Activated T-helper 17 cell treated with anti-CD3 and anti-CD28 coated beads, Interleukin-2, amount 50 U/mL, for 72 hours (primary cell): ENCODE measurements around the gene PP2D1. TPM values are rescaled to one million over a fixed set of nuclear protein-coding genes. Genes with fewer than 3 reads are reported as not detected.

Experiments used
- ATAC-seq: fragments of 150-1000 bp; cut with Tn5 transposase; replicated peaks from 2 replicates; pipeline ENCODE4 v1.10.0; 2021; ENCODE audit warnings: mild to moderate bottlenecking, moderate library complexity
- H3K27ac Mint-ChIP-seq: one replicate; pipeline ENCODE4 v1.8.0; 2022; ENCODE audit warnings: mixed read lengths
- H3K27me3 Mint-ChIP-seq: one replicate; pipeline ENCODE4 v1.8.0; 2022; ENCODE audit warnings: mixed read lengths
- H3K36me3 Mint-ChIP-seq: one replicate; pipeline ENCODE4 v1.8.0; 2022; ENCODE audit warnings: low read depth, mild to moderate bottlenecking, mixed read lengths
- H3K4me1 Mint-ChIP-seq: one replicate; pipeline ENCODE4 v1.8.0; 2022; ENCODE audit warnings: mixed read lengths
- H3K4me3 Mint-ChIP-seq: one replicate; pipeline ENCODE4 v1.8.0; 2022; ENCODE audit warnings: mild to moderate bottlenecking, mixed read lengths
- H3K9me3 Mint-ChIP-seq: one replicate; pipeline ENCODE4 v1.8.0; 2022; ENCODE audit warnings: mixed read lengths
- total RNA-seq, 2 donors: library from RNA; stranded (reverse); gene quantifications; one replicate each; pipeline ENCODE4 v1.2.3, GENCODE V29; 2022

Gene PP2D1, protein sequence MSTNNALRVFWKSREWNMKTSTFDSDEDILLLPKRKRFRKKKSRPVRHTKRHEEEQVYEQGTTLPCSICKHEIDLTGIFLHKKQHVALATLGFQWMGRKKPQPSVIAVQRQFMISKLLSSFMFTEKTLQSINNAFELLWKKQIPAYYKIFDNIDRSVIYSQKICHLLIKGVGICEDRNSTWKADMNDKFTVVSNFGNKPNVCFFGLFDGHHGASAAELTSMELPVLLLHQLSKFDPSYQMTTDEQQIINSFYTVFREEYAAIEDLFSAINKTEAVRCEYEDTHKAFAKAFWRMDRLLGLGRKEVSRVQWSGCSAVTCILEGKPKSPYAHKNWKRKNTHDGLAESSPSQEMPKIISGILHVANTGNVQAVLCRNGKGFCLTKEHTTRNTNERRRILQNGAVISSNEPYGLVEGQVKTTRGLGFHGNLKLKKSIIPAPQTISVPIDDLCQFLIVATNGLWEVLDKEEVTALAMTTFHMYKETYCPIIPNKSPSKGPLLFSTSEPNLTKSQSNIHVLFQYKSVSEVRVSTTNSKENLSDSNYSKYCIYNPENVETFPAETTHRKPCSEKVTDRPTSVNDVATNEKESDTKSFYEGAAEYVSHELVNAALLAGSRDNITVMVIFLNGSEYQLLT
- not detected for total RNA-seq

DNA sequence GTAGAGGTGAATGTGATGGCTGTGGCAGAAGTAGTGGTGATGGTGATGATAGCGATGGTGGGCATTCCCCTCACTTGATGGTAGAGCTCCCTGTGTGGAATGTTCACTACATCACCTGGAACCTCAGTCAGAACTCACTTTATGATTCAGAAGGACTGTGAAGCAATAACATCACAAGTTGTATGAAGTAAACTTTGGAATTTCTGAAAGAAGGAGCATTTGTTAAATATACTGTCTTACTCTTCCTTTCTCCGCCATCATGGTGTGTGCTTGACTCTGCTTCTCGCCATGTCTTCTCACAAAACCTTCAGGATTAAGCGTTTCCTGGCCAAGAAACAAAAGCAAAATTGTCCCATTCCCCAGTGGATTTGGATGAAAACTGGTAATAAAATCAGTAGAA is at the start of gene PP2D1:
Gene PP2D1 (minus strand): TSS at position 101 of the 400 bp plus-strand sequence. CDS start 192 bp downstream, outside the sequence.
- Mint-ChIP-seq H3K9me3 (no peaks in the 10 kb centered on the region), H3K4me1 (peaks cover 4% of the 10 kb centered on the region), H3K27me3 (no peaks in the 10 kb centered on the region), H3K4me3 (no peak within 1 kb of the TSS), H3K27ac (no peak within 1 kb of the TSS), H3K36me3 (no peaks in the 10 kb centered on the region)
- ATAC-seq = no peak

DNA sequence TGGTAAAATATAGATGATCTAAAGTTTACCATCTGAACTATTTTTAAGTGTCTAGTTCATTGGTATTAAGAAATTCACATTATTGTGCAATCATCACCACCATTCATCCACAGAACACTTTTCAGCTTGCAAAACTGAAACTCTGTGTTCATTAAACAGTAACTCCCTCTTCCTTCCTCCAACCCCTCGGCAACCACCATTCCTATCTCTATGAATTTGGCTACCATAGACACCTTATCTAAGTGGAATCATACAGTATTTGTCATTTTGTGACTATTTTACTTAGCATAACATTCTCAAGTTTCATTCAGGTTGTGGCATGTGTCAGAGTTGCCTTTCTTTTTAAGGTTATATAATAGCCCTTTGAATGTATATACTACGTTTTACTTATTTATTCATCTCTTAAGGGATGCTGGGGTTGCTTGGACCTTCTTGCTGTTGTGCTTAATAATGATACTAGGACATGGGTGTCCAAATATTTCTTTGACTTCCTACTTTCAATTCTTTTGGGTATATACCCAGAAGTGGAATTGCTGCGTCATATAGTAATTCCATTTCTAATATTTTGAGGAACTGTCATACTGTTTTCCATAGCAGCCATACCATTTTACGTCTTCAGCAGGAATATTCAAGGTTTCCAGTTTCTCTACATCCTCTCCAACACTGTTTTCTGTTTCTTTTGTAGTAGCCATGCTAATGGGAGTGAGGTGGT is 49.1 kb upstream of the PP2D1 start:
- Mint-ChIP-seq H3K27ac (peak overlapping the region; percentile 87), H3K36me3 (peaks cover 24% of the 10 kb centered on the region), H3K4me1 (peaks cover 39% of the 10 kb centered on the region), H3K9me3 (no peaks in the 10 kb centered on the region), H3K27me3 (no peaks in the 10 kb centered on the region), H3K4me3 (peak overlapping the region; percentile 77)
- ATAC-seq = peak; percentile 69

DNA sequence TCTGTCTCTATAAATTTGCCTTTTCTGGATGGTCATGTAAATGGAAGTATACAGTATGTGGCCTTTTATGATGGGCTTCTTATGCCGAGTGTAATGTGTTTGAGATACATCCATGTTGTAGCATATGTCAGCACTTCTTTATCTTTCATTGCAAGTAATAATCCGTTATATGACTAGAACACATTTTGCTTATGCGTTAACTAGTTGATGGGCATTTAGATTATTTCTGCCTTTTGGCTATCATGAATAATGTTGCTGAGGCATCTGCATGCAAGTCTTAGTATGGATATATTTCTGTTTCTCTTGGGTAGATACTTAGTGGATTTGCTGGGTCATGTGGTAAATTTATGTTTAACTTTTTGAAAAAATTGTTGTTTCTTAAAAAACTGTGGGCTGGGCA is 47.9 kb upstream of the PP2D1 start:
- Mint-ChIP-seq H3K4me3 (peak overlapping the region; percentile 77), H3K27ac (peak overlapping the region; percentile 62), H3K27me3 (no peaks in the 10 kb centered on the region), H3K4me1 (peaks cover 32% of the 10 kb centered on the region), H3K9me3 (no peaks in the 10 kb centered on the region), H3K36me3 (peaks cover 24% of the 10 kb centered on the region)
- no peak for ATAC-seq

DNA sequence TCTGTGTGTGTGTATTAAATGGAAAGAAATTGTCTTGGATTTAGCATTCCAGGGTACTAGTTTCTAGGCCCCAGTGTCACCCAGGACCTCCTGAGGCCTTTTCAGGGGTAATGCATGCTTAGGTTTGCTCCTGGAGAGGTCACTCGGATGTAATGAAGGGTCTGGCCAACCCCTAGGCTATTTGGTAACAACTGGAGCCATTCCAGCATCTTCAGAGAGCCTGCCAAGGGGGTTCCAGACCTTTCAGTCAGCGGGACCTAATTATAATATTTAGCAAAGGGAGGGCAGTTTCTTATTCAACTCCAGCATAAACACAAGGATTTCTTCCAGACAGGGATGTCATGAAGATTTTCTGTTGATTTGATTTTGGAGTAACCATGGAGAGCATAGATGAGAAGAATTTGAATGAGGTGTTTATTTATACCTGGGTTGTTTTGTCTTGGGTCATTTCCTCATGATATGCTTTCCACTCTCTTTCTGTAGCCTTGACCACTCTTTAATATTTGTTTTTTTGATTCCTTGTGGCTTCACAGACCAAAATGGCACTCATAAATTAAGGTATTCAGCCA is 45.6 kb upstream of the PP2D1 start:
- Mint-ChIP-seq H3K4me3 (no peak overlapping the region), H3K27ac (no peak overlapping the region), H3K36me3 (peaks cover 21% of the 10 kb centered on the region), H3K27me3 (no peaks in the 10 kb centered on the region), H3K4me1 (peaks cover 24% of the 10 kb centered on the region), H3K9me3 (no peaks in the 10 kb centered on the region)
- no peak for ATAC-seq

DNA sequence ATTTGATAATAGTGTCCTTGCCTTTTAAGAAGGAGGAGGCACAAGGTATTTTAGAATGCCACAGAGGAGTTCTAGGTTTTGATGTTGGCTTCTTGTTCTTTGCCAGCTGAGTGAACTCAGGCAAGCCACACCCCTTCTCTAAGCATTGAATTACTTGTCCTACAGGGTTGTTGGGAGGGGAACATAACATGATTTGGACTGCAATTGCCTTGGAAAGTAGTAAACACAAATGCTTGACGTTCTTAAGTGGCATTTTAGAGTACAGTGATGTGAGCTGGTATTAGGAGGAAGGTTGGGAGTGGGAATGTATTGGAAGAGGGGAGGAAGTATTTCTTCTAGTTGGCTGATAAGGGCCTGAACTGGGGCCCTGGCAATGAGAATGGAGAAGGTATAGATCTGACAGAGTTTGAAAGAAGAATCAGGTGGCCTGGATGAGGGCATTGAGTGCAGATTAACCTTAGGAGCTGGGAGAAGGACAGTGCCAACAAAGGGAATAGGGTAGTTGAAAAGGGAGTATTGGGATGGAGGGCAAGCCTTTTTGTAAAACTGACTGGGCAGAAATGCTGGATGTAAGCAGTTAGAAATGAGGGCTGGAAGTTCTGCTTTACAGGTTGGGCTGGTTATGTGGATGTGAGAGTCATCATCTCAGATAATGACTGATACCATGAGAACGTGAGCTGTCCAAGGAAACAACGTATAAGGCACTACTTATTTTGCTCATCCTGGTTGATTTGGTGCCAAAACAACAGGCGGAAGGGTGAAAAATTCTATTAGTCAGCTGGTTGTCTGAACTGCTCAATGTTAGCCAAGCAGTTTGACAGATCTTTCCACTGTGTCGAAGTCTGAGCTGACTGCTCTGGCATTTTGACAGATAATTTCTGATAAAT is 44.9 kb upstream of the PP2D1 start:
- H3K4me3 Mint-ChIP-seq = no peak overlapping the region
- peak; percentile 58 for ATAC-seq
- H3K4me1 Mint-ChIP-seq = peaks cover 27% of the 10 kb centered on the region
- no peaks in the 10 kb centered on the region for H3K27me3 Mint-ChIP-seq
- no peak overlapping the region for H3K27ac Mint-ChIP-seq
- H3K36me3 Mint-ChIP-seq = peaks cover 18% of the 10 kb centered on the region
- no peaks in the 10 kb centered on the region for H3K9me3 Mint-ChIP-seq

DNA sequence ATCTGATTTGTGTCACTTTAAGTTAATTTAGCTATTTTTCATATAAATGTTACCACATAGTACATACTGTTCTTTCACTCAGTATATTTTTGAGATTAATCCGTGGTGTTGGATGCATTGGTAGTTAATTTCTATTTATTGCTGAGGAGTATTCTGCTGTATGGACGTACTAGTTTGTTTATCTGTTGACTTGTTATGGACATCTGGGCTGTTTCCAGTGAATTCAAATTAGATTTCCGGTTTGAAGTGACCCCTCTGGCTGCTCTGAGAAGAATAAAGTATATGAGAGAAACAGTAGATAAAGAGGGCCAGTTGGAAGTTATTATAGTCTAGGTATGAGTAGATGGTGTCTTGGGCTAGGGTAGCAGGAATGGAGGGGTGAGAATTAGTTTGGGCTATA is 43.8 kb upstream of the PP2D1 start:
- peaks cover 13% of the 10 kb centered on the region for H3K36me3 Mint-ChIP-seq
- no peak overlapping the region for H3K4me3 Mint-ChIP-seq
- no peak for ATAC-seq
- H3K4me1 Mint-ChIP-seq = peaks cover 30% of the 10 kb centered on the region
- no peaks in the 10 kb centered on the region for H3K27me3 Mint-ChIP-seq
- no peak overlapping the region for H3K27ac Mint-ChIP-seq
- H3K9me3 Mint-ChIP-seq = no peaks in the 10 kb centered on the region

DNA sequence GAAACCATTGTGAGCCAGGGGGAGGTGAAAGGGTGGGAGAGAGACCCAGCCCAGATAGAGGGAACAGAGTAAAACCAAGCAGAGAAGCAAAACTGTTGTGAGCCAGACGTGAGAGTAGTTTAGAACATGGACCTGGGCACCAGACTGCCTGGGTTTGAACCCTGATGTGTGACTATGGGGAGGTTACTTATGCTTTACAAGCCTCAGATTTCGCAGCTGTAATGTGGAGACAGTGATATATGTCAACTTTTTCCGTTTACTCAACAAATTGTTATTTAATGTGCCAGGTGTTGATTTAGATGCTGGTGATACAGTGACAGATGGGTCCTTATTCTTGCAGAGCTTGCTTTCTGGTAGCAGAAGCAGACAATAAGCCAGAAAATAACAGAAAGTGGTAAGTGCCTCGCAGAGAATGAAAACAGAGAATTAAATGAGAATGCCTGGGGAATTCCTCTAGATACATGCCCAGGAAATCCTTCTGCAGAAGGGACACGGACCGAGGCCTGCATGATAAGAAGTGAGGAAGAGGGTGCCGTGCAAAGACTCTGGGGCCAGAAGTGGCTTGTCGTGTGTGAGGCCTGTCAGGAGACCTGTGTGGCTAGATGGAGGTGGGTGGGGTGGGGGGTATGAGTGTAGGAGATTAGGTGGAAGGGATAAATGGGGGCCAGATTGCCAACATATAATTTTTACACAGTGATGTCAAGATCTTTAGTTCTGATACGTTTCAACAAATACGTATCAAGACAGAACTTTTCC is 43.1 kb upstream of the PP2D1 start:
- Mint-ChIP-seq H3K4me1 (peaks cover 30% of the 10 kb centered on the region), H3K27ac (no peak overlapping the region), H3K4me3 (no peak overlapping the region), H3K36me3 (peaks cover 11% of the 10 kb centered on the region), H3K9me3 (no peaks in the 10 kb centered on the region), H3K27me3 (no peaks in the 10 kb centered on the region)
- peak; percentile 27 for ATAC-seq

DNA sequence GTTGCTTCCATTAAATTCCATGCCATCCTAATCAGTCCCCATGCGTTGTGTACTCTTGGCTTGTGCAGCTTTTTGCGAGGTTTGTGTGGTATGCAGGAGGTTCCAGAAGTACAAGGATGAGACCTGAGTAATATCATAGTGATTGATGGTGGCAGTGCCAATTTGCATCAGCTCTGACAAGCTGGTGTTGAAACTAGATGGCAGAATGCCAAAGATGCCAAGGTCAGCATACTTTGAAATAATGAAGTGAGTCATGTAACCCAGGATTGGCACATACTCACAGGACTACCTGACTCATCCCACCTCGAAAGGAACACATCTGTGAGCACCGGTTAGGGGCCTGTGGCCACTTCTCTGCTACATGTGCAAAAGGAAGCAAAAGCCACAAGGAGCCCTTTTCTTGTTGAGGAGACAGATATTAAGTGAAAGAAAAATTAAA is 42.5 kb upstream of the PP2D1 start:
- Mint-ChIP-seq H3K4me3 (no peak overlapping the region), H3K36me3 (peaks cover 11% of the 10 kb centered on the region), H3K27me3 (no peaks in the 10 kb centered on the region), H3K4me1 (peaks cover 29% of the 10 kb centered on the region), H3K9me3 (no peaks in the 10 kb centered on the region), H3K27ac (no peak overlapping the region)
- ATAC-seq = peak; percentile 84

DNA sequence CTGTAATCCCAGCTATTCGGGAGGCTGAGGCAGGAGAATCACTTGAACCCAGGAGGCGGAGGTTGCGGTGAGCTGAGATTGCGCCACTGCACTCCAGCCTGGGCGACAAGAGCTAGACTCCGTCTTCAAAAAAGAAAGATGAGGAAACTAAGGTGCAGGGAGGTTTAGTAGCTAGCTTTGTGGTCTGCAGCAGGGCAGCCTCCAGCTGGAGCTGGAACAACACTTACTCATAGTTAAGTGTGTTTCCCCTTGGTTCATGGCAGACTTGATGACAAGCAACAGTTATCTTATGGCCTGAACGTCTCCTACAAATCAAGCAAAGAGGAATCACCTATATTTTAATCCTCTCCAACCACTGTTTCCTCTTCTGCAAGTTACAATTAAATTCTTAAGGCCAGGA is 40.8 kb upstream of the PP2D1 start:
- no peaks in the 10 kb centered on the region for H3K9me3 Mint-ChIP-seq

DNA sequence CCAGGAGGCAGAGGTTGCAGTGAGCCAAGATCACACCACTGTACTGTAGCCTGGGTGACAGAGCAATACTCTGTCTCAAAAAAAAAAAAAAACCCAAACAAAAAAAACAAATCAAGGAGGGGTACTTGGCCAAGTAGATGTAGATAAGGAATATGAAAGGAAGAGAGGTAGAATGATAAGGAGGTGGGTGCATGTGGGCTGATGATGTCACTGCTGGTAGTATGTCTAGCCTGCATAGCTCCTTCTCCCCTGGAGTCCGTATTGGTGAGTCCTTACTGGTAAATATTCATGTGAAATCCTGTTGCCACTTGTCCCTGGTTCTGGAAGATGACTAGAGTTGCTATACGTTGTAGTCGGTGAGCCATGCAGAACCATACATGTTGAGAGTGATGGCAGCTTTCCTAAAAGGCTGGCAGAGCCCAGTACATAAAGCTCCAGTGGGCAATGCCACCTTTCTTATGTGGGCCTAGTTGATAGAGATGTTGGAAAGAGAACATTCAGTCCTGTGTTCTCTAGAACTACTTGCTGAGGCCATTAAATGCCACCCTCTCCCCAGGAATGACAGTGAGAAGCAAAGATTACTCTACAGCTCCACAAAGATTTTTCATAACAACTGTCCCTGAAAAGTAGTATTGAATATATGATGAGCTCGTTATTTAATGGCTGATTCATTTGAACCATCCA is 39.2 kb upstream of the PP2D1 start:
- peaks cover 31% of the 10 kb centered on the region for H3K36me3 Mint-ChIP-seq
- peak overlapping the region; percentile 90 for H3K27ac Mint-ChIP-seq
- H3K9me3 Mint-ChIP-seq = no peaks in the 10 kb centered on the region
- no peaks in the 10 kb centered on the region for H3K27me3 Mint-ChIP-seq
- ATAC-seq = no peak
- H3K4me1 Mint-ChIP-seq = peaks cover 47% of the 10 kb centered on the region
- peak overlapping the region; percentile 70 for H3K4me3 Mint-ChIP-seq

More for the DNA sequence above, 40.8 kb upstream of the PP2D1 start:
- peak; percentile 8 for ATAC-seq
- Mint-ChIP-seq H3K27ac (peak overlapping the region; percentile 90), H3K27me3 (no peaks in the 10 kb centered on the region), H3K4me1 (peaks cover 40% of the 10 kb centered on the region), H3K4me3 (peak overlapping the region; percentile 70), H3K36me3 (peaks cover 21% of the 10 kb centered on the region)

DNA sequence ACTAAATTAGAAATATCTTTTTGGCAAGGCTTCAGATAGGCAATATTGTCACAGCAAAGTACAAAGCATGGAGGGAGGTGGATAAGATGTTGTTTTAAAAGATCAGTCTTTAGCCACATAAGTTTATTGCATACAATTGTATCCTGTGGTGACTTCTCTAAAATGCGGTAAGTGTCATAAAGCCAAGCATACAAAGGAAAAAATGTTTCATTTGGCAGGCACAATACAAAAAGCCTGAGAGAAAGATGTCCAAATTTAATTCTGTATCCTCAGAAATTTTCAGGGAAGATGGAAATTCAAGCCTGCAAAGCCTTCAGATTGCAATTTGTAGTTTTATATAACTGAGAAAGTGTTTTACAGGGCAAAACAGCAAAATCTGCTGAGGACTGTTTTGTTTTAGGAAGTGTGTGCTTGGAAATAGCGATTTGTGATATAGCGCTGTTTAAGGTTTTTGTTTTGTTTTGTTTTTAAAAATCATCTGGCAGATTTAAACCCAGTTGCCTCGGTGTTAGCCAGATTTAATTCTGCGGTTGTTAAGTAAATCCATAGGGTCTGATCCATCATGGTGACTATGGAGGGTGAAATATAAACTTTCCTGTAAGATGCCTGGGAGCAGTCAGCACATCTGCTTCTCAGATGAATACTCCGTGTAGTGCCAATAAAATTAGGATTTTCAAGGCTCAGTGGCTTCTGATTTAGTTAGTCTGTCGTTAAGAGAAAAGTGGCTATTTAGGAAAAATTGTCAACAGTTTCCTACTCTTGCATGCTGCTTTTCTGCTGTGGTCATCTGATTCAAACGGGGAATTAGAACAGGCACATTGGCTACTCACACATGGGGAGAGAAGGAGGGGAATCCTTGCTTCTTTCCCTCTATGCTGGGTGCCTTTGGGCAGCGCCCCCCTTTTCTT is 36.2 kb upstream of the PP2D1 start:
- Mint-ChIP-seq H3K27me3 (no peaks in the 10 kb centered on the region), H3K4me3 (peak overlapping the region; percentile 70), H3K27ac (peak overlapping the region; percentile 88), H3K4me1 (peaks cover 63% of the 10 kb centered on the region), H3K9me3 (no peaks in the 10 kb centered on the region), H3K36me3 (peaks cover 47% of the 10 kb centered on the region)
- no peak for ATAC-seq

DNA sequence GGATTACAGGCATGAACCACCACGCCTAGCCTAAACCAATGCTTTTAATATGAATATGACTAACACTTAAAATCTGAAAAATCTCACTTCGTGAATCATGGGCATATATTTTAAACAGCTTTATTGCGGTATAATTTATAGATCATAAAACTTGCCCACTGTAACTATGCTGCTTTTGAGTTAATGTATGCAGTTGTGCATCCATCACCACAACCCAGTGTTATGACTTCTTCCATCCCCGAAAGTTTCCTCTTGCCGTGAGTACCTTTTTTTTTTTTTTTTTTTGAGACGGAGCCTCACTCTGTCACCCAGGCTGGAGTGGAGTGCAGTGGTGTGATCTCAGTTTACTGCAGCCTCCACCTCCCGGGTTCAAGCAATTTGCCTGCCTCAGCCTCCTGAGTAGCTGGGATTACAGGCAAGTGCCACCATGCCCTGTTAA is 35.3 kb upstream of the PP2D1 start:
- peaks cover 50% of the 10 kb centered on the region for H3K36me3 Mint-ChIP-seq
- no peaks in the 10 kb centered on the region for H3K27me3 Mint-ChIP-seq
- H3K9me3 Mint-ChIP-seq = no peaks in the 10 kb centered on the region
- H3K27ac Mint-ChIP-seq = peak overlapping the region; percentile 88
- peak; percentile 61 for ATAC-seq
- H3K4me3 Mint-ChIP-seq = peak overlapping the region; percentile 70
- H3K4me1 Mint-ChIP-seq = peaks cover 61% of the 10 kb centered on the region
